ENCODE data around the gene SLC35D1.

DNA sequence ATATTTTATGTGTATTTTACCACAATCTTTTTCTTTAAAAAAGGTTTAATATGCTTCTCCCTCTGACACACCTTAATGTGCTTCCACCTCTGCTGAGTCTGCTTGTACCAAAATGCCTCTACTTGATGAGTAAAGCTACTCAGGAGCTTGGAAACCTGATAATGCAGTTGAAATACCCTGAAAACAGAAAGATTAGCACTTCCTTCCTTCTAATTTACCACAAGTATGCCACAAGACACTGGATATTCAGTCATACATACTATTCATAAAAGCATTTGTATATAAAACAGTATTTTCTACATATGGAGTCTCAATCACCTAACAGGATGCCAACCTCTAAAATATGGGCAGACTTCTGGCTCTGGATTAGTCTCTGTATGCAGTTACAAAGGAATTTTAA, 55.0 kb downstream of the SLC35D1 start:
- TF ChIP-seq, protein P1, sequence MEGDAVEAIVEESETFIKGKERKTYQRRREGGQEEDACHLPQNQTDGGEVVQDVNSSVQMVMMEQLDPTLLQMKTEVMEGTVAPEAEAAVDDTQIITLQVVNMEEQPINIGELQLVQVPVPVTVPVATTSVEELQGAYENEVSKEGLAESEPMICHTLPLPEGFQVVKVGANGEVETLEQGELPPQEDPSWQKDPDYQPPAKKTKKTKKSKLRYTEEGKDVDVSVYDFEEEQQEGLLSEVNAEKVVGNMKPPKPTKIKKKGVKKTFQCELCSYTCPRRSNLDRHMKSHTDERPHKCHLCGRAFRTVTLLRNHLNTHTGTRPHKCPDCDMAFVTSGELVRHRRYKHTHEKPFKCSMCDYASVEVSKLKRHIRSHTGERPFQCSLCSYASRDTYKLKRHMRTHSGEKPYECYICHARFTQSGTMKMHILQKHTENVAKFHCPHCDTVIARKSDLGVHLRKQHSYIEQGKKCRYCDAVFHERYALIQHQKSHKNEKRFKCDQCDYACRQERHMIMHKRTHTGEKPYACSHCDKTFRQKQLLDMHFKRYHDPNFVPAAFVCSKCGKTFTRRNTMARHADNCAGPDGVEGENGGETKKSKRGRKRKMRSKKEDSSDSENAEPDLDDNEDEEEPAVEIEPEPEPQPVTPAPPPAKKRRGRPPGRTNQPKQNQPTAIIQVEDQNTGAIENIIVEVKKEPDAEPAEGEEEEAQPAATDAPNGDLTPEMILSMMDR (conservative IDR thresholded peaks at IDR 0.05; ENCODE audit: low read length), result no peak
- TF ChIP-seq EZH2phosphoT487 (IDR thresholded peaks at IDR 0.05; ENCODE audit: borderline replicate concordance, low read depth, low read length), result no peak
